CD1c-positive myeloid dendritic cell (primary cell): Measurements from ENCODE around the gene MATR3.
"Not testable (repeated sequence)": the region's sequence is repeated elsewhere in the genome, so short reads cannot be mapped to it uniquely, and the experiment has no call there.

Source experiments
- DNase-seq: peaks from one replicate; pipeline ENCODE4 v3.0.0-alpha.2; 2016; ENCODE audit errors: extremely low spot score

The MATR3 gene, protein sequence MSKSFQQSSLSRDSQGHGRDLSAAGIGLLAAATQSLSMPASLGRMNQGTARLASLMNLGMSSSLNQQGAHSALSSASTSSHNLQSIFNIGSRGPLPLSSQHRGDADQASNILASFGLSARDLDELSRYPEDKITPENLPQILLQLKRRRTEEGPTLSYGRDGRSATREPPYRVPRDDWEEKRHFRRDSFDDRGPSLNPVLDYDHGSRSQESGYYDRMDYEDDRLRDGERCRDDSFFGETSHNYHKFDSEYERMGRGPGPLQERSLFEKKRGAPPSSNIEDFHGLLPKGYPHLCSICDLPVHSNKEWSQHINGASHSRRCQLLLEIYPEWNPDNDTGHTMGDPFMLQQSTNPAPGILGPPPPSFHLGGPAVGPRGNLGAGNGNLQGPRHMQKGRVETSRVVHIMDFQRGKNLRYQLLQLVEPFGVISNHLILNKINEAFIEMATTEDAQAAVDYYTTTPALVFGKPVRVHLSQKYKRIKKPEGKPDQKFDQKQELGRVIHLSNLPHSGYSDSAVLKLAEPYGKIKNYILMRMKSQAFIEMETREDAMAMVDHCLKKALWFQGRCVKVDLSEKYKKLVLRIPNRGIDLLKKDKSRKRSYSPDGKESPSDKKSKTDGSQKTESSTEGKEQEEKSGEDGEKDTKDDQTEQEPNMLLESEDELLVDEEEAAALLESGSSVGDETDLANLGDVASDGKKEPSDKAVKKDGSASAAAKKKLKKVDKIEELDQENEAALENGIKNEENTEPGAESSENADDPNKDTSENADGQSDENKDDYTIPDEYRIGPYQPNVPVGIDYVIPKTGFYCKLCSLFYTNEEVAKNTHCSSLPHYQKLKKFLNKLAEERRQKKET

DNA sequence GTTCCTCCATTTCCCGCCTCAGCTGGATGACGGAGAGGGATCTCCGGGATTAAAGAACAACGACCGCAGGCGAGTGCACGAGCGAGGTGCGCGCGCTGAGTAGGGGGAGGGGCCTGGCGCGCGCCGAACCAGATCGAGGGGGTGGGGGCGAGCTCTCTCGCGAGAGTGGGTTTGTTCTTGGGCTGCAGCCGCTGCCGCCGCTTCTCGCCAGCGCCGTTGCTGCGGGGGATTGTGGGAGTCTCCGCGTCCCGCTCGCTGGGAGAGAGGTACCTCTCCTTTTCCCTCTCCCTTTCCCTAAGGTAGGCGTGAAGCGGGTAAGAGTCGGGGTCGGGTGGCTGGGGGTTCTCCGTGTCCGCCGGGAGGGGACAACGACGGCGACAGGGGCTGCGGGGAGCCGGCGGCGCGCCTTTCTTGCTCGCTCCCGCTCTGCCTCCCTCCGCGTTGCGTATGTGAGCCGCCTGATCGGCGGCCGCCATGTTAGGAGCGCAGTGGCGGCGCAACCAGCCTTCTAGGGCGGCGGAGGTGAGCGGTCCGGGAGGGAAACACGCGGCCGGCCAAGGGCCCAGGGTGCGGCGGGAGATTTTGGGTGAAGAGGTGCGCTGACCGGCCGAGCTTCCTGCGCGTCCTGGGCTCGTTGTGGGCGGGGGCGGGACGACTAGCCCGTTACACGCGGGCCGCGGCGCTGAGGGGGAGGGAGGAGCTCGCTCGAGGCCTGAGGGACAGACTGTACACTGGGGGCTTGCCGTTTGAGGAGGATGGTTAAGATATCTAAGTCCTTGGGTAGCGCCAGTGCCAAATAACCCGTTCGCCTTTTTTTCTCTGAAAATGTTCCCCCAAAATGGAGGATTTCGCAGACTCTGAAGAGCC, at the start of gene MATR3:
Gene MATR3 (plus strand): TSS at position 234 of the 867 bp plus-strand sequence. CDS start 13,676 bp downstream, outside the sequence.
- peak; percentile 98 for DNase-seq

DNA sequence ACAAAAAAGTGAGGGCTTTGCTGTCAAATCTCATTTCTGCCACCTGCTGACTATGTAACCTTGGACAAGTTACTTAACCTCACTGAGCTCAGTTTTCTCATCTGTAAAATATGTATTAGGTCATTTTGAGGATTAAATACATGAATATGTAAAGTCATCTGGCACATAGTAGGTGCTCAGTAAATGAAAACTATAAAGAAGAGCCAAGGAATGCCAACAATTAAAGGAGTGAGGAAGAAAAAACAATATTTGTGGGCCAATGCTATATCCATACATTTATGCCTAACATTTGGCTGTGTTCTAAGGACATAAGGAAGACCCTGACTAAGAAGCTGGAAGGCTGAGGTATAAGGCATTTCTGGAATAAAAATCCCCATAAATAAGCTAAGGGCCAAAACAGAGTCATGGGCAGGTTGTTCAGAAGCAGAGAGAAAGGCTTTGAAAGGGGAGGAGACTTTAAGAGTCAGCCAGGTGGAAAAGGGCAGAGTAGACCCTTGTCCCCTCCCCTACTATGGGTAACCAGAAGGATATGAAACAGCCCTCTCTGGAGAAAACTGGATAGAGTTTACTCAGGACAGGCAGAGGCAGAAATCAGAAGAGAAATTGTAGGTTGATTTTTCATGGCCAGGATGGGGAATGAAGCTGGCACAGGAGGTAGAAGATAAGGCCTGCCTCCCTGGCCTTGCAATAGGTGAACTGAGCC, 47.8 kb upstream of the MATR3 start:
- no peak for DNase-seq

DNA sequence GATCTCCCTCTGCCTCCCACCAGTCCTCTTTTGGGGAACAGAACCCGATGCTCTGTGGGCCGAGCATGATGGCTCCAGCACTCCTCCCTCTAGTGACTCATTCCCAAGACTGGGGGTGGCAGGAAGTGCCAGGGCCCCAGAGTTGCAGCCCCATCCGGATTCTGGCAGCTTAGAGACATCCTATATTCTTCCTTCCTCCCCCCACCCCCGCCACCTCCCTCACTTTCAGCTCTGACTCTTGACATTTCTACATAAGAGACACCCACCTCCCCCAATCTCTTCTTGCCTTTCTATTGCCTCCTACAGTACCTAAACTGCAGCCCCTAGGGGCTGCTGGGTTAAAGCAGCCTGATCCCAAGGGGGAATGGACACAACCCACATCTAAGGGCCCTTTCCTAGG, 47.1 kb upstream of the MATR3 start:
- DNase-seq, result peak; percentile 94

GRCh38 chr5:139248826-139249453, 44.6 kb upstream of the MATR3 start:
- no peak for DNase-seq

DNA sequence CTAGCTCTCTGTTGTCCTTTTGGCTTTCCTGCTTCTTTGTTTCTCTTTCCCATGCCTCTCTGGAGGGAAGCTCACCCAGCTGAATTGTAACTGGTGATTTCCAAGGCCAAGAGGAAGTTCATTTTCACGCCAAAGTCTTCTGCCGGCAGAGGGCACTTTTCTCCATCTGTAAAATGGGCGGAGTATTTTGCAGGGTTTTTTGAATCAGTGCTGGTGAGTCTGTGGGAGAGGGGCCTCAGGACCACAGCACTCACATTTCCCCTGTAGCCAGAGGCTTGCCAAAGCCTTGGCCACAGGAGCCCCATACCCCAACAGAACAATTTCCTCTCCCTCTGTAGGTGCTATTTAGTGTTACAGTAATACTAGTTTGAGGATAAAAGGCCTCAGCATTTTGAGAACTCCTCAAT, 42.3 kb upstream of the MATR3 start:
- DNase-seq, result peak; percentile 46

DNA sequence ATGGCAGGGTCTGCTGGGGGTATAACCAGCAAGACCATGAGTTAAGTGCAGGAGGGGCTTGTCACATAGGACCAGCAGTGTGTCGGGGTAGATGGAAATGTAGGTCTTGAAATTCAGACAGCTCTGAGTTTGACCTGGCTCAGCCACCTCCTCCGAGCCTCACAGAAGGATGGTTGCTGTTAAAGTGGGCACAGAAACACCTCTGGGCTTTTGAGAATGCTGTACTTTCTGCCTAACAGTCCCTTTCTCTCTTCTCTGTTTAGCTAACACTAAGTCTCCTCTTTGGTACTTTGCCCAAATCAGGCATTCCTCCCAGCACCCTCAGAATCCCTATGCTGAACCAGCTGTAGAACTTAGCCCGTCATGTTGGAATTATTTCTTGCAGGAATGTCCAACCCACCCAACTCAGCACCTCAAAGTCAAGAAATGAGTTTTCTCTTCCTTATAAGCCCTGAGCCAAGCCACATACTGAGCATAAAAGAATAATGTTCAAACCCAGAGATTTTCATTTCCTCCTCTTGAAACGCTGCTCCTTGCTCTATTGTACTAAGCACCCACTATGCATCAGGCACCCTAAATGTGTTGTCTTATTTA, 41.7 kb upstream of the MATR3 start:
- peak; percentile 36 for DNase-seq

DNA sequence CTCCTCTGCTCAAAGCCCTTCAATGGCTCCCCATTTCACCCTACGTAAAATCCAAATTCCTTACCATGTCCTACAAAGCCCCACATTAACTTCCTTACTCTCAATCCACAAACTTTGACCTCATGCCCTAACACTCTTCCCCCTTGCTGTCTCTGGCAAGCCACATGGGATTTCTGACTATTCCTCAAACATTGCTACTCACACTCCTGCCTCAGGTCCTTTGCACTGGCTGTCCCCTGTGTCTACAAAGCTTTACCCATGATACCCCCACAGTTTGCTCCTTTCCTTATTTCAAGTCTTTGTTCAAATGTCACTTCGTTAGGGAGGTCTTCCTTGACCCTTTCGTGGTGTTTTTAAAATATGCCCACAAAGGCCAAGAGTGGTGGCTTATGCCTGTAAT, 40.4 kb upstream of the MATR3 start:
- DNase-seq, result no peak

DNA sequence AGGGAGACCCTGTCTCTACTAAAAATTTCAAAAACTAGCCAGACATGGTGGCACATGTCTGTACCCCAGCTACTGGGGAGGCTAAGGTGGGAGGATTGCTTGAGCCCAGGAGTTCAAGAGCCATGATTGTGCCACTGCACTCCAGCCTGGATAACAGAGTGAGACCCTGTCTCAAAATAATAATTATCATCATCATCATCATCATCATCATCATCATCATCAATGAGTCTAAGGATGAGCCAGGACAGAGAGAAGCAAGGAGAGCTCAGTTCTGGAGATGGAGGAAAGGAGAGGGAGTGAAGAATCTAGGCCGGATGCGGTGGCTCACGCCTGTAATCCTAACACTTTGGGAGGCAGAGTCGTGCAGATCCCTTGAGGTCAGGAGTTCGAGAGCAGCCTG, 36.7 kb upstream of the MATR3 start:
- DNase-seq, result no peak

DNA sequence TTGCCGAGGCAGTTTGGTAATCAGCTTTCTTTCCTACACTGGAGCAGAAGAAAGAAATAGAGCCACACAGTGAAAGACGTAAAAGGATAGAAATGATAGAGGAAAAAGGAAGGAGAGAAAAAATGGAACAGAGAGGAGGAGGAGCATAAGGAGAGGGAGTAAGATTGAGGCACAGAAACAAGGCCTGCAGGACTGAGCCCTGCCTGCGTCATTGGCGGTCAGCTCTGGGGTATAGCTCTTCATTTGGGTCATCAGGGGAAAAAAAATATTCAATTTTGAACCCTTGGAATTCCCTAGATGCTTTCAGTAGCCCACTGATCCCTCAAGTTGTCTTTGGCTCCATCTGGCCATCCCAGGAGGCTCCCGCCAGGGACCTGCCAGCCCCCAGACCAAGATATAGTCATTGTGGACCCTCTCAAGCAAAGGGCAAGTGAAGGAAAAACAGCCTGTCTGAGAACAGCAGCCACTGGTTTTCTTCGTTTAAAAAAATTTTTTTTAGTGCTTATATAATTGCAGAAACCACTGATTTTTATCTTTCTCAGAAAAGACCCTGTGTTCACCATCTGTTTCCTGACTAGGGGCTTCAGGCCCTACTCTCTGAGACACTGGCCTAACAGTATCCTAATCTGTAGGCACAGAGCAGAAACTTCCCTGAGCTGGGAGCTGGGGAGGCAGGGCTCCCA, 31.3 kb upstream of the MATR3 start:
- no peak for DNase-seq

DNA sequence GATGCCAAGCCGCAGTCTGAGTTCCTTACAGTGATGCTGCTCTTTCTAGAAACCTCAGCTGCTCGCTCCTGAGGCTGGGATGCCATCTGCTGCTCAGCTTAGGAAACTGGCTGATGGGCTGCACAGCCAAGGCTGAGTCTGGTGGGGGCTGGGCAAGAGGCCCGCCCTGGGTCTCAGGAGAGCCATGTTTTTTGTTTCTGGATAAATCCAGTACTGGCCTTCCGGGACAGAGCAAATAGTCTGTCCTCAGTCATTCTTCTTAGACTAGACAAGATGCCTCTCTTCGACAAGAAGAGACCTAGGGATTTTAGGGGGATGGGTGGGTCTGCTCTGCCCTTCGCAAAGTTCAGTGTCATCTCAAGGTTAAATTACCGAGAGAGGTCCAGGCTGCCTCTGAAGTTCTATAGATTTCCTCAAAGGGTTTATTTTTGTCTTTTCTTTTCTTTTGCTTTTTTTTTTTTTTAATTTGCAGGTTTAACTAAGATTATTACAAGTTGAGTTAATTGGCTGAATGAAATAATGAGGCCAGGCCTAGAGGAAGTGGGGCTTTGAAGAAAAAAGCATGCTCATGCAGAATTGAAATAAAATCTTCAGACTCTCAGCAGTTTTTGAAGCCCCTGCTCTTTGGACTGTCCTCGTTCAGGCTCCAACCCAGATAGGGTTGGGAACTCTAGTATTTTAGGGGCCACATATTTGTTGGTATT, 30.6 kb upstream of the MATR3 start:
- peak; percentile 88 for DNase-seq

DNA sequence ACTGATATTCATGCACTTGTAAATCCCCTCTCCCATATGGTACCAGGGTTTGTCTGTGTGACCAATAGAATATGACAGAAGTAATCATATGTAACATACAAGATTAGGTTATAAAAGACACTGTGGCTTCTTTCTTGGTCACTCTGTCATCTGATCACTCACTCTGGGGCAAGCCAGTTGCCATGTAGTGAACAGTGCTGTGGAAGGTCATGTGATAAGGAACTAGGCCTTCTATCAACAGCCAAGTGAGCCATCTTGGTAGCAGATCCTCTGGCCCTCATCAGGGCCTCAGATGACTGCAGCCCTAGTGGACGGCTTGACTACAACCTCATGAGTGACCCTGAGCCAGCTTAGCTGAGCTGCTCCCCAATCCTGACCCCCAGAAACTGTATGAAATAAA, 30.0 kb upstream of the MATR3 start:
- peak; percentile 51 for DNase-seq

DNA sequence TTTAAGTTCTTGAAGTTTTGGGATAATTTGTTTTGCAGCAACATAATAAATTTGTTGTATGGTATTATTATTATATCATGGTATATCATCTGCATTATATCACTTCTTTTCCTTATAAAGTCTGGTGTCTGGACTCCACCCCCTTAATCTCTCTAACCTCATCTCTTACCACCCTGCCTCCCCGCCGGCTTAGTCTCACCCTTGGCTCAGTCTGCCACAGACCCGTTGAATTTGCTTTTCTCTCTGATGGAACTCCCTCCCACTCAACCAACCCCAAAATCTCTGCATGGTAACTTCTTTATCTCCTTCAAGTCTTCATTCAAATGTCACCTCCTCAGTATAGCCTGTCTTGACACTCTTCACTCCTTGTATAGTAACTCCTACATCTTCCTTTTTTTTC, 29.6 kb upstream of the MATR3 start:
- DNase-seq, result no peak

DNA sequence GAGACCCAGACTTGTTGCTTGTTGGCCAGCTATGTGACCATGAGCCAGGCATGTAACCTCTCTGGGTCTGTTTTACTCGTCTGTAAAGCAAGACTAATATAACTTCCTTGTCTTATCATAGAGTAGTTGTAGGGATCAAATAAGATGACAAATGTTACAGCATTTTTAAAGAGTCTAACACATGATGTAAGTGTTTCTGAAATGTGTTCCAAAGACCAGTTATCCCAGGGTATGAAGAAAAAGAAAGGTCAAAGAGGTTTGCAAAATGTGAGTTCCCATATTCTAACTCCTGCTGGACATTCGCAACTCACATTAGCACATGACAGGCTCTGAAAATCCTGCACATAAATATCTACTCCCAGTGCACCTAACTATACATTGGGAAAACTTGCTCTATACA, 28.5 kb upstream of the MATR3 start:
- no peak for DNase-seq

GRCh38 chr5:139266236-139266635, 27.3 kb upstream of the MATR3 start:
- peak; percentile 24 for DNase-seq

GRCh38 chr5:139267481-139267880, 26.1 kb upstream of the MATR3 start:
- DNase-seq, result no peak

GRCh38 chr5:139268364-139269202, 25.0 kb upstream of the MATR3 start:
- DNase-seq, result no peak

- DNase-seq, result not testable (repeated sequence)
Observed at GRCh38 chr5:139270718-139271117, 22.8 kb upstream of the MATR3 start.
